Tibial nerve (tissue), 4 donors: ENCODE measurements around the gene MIEF2. TPM values are rescaled to one million over a fixed set of nuclear protein-coding genes. Genes with fewer than 3 reads are reported as not detected.

ENCODE experiments used
- DNase-seq, 2 donors: peaks; one replicate each; pipeline ENCODE4 v3.0.0-alpha.2; 2019; ENCODE audit warnings: low spot score in 2 of 2
- H3K27ac ChIP-seq, 4 donors: fragments of 200-600 bp; sonication (generic) in 3 of 4; one replicate each; pipeline ENCODE4 v1.5.1; 2017 to 2019; ENCODE audit warnings: mild to moderate bottlenecking in 1 of 4
- H3K27me3 ChIP-seq, 2 donors: fragments of 200-600 bp; sonication (generic) in 1 of 2; one replicate each; pipeline versions ENCODE4 v1.5.1 to v1.6.0; 2017 to 2019
- H3K36me3 ChIP-seq, 3 donors: fragments of 200-600 bp; sonication (generic); one replicate each; pipeline ENCODE4 v1.5.1; 2018 to 2019
- H3K4me1 ChIP-seq, 4 donors: fragments of 200-600 bp; sonication (generic) in 3 of 4; one replicate each; pipeline ENCODE4 v1.5.1; 2017 to 2019
- H3K4me3 ChIP-seq, 4 donors: fragments of 200-600 bp; sonication (generic) in 3 of 4; one replicate each; pipeline ENCODE4 v1.5.1; 2017 to 2019; ENCODE audit warnings: mild to moderate bottlenecking in 1 of 4, moderate library complexity in 1 of 4
- H3K9me3 ChIP-seq, 4 donors: fragments of 200-600 bp; sonication (generic) in 3 of 4; one replicate each; pipeline ENCODE4 v1.5.1; 2017 to 2019
- CTCF ChIP-seq, 5 experiments: fragments of 200-600 bp in 3 of 5; fragments of 450-650 bp in 2 of 5; sonication (generic) in 3 of 5; IDR thresholded peaks; one replicate each; pipeline ENCODE4 v1.5.1; 2016 to 2019; ENCODE audit warnings: antibody characterized with exemption in 5 of 5, mild to moderate bottlenecking in 3 of 5, moderate library complexity in 2 of 5
- EP300 ChIP-seq, 2 donors: sonication (generic); formaldehyde crosslinking; IDR thresholded peaks; one replicate each; pipeline ENCODE4 v1.6.1; 2017; ENCODE audit warnings: antibody characterized with exemption in 2 of 2, mild to moderate bottlenecking in 1 of 2
- POLR2A ChIP-seq, 2 donors: fragments of 450-650 bp; IDR thresholded peaks; one replicate each; pipeline ENCODE4 v1.6.1; 2017; ENCODE audit warnings: antibody characterized with exemption in 2 of 2, mild to moderate bottlenecking in 2 of 2, moderate library complexity in 2 of 2
- WGBS, 2 donors: methylation state at CpG; one replicate each; pipeline ENCODE4 v1.1.5; 2018; 5-methylcytosine and 5-hydroxymethylcytosine counted together
- total RNA-seq, 4 donors: library from RNA; depleted of rRNA; stranded (reverse); fragments of >200 nt; gene quantifications; one replicate each; pipeline ENCODE4 v1.1.0, GENCODE V29; 2016

Gene MIEF2
- total RNA-seq, 4 donors from 2014 or later = 16.2 to 31.7 (median 20.4) TPM

- peak in 1 of 2 donors; percentile 22 for DNase-seq
- Histone ChIP-seq H3K27ac (peak within 1 kb of the TSS; percentile 88 to 99 (median 97)), H3K27me3 (no peaks in the 10 kb centered on the region), H3K4me3 (peak within 1 kb of the TSS; percentile 83 to 100 (median 98)), H3K9me3 (no peaks in the 10 kb centered on the region), H3K4me1 (peaks cover 0 to 60% (median 37%) of the 10 kb centered on the region in 4 donors), H3K36me3 (peaks cover 0 to 41% (median 15%) of the 10 kb centered on the region in 3 donors)
- TF ChIP-seq EP300 (IDR thresholded peaks at IDR 0.05) = peak in 1 of 2 donors; percentile 81
- peak in 1 of 5 experiments; percentile 16 for TF ChIP-seq CTCF (IDR thresholded peaks at IDR 0.05)
- TF ChIP-seq POLR2A (IDR thresholded peaks at IDR 0.05) = peak; percentile 58 to 80
- 0 to 2% methylated on average over 3 to 21 of the region's 71 CpGs for WGBS, 2 donors
Observed at GRCh38 chr17:18258356-18259038, 2.0 kb upstream of the MIEF2 start, which contains the start of gene FLII. Gene FLII, minus strand, starts transcription at chr17:18258738. Its CDS starts 48 bp downstream, at chr17:18258690.

DNA sequence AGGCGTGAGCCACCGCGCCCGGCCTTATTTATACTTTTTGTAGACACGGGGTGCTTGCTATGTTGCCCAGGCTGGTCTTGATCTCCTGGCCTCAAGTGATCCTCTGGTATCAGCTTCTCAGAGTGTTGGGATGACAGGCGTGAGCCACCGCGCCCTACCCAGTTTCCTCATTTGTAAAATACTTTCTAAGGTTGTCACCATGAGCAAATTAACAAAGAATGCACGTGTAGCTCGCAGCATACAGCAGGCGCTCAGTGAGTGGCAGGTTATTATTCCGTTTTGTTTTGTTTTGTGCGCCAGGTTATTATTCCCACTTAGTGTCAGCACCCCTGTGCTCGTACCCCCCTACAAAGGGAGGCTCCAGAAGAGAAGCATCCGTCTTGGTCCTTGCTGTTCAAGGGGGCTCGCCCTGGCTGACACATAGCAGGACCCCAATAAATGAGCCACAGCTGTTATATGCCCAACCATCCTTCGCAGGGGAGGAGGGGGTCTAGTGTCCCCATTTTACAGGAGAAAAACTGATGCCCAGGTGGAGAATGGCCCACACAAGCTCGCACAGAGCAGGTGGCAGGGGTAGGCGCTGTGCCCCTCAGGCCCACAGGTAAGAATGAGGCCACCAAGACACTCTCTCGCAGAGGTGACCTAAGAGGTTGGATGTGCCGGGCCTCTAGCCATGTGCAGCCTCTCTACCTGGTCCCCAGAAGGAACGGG lies 686 bp upstream of the MIEF2 start:
- H3K27ac ChIP-seq = peak overlapping the region; percentile 62 to 99 (median 88)
- 71 to 72% methylated on average over 19 to 22 of the region's 22 CpGs for WGBS, 2 donors

GRCh38 chr17:18261146-18261515 lies 669 bp downstream of the MIEF2 start:
- Histone ChIP-seq H3K4me1 (peaks cover 0 to 55% (median 37%) of the 10 kb centered on the region in 4 donors), H3K27me3 (no peaks in the 10 kb centered on the region), H3K27ac (peak overlapping the region; percentile 62 to 99 (median 88)), H3K4me3 (peak overlapping the region; percentile 72 to 87 (median 78)), H3K36me3 (peaks cover 0 to 41% (median 10%) of the 10 kb centered on the region in 3 donors), H3K9me3 (no peaks in the 10 kb centered on the region)
- WGBS, 2 donors = 0 to 2% methylated on average over 7 to 16 of the region's 16 CpGs
- DNase-seq = no peak
- no peak for TF ChIP-seq EP300 (IDR thresholded peaks at IDR 0.05)
- TF ChIP-seq POLR2A (IDR thresholded peaks at IDR 0.05) = no peak
- TF ChIP-seq CTCF (IDR thresholded peaks at IDR 0.05) = no peak

More for the DNA sequence above, 686 bp upstream of the MIEF2 start:
- H3K9me3 ChIP-seq = no peaks in the 10 kb centered on the region
- peaks cover 0 to 41% (median 12%) of the 10 kb centered on the region in 3 donors for H3K36me3 ChIP-seq
- peaks cover 0 to 60% (median 37%) of the 10 kb centered on the region in 4 donors for H3K4me1 ChIP-seq
- no peak for TF ChIP-seq EP300 (IDR thresholded peaks at IDR 0.05)
- TF ChIP-seq POLR2A (IDR thresholded peaks at IDR 0.05) = no peak
- H3K27me3 ChIP-seq = no peaks in the 10 kb centered on the region
- peak overlapping the region in 3 of 4 donors; percentile 72 to 82 (median 74) for H3K4me3 ChIP-seq
- no peak for DNase-seq

DNA sequence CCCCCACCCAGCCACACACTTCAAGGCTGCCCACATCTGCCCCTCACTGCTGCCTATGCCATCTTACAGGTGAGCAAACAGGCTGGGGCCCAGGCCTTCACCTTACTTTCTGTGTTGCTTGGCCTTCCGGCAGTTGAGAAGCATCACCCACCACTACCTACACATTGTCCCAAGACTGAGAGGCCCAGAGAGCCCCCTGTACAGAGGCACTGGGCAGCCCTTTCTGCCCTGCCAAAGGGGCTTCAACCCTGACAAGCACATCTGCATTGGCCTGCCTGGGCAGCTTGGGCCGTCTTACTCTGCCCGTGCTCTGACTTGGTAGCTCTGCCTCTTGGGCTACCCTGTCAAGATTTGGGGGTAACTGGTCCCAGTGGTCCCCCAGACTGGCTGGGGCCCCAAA lies 1.2 kb downstream of the MIEF2 start:
- Histone ChIP-seq H3K27ac (peak overlapping the region in 3 of 4 donors; percentile 85 to 99 (median 91)), H3K4me1 (peaks cover 0 to 50% (median 34%) of the 10 kb centered on the region in 4 donors), H3K27me3 (no peaks in the 10 kb centered on the region), H3K9me3 (no peaks in the 10 kb centered on the region), H3K4me3 (peak overlapping the region in 3 of 4 donors; percentile 74 to 87 (median 82)), H3K36me3 (peaks cover 0 to 39% (median 10%) of the 10 kb centered on the region in 3 donors)
- no peak for DNase-seq
- no peak for TF ChIP-seq POLR2A (IDR thresholded peaks at IDR 0.05)
- WGBS, 2 donors = 73 to 83% methylated on average over 3 of the region's 3 CpGs

DNA sequence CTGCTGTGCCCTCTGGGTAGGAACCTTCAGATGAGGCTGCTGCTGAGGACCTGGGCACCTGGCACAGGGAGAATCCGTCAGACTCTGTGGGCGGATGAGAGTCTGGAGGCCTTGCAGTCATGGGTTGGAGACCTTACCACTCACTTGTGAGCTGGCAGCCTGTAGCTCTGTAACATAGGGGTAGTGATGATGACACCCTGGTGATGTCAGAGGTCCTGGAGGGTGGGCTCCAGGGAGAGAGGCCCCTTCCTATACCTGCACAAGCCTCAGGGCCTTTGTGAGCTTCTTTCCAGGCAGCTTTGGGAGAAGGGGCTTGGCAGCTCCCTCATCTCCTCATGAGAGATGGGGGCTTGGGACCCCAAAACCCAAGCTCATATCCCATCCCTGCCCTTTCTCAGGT lies 1.6 kb downstream of the MIEF2 start:
- H3K27ac ChIP-seq = peak overlapping the region in 2 of 4 donors; percentile 91 to 99
- 90 to 94% methylated on average over 2 of the region's 2 CpGs for WGBS, 2 donors

More for the DNA sequence above, 1.6 kb downstream of the MIEF2 start:
- Histone ChIP-seq H3K9me3 (no peaks in the 10 kb centered on the region), H3K27me3 (no peaks in the 10 kb centered on the region), H3K4me1 (peaks cover 0 to 45% (median 30%) of the 10 kb centered on the region in 4 donors), H3K36me3 (peaks cover 0 to 42% (median 10%) of the 10 kb centered on the region in 3 donors), H3K4me3 (no peak overlapping the region)
- TF ChIP-seq EP300 (IDR thresholded peaks at IDR 0.05) = no peak
- no peak for TF ChIP-seq CTCF (IDR thresholded peaks at IDR 0.05)
- no peak for TF ChIP-seq POLR2A (IDR thresholded peaks at IDR 0.05)
- no peak for DNase-seq
